ENCODE data around the gene TGFBR1. TPM values are rescaled to one million over a fixed set of nuclear protein-coding genes. Genes with fewer than 3 reads are reported as not detected.

Gene TGFBR1
- total RNA-seq, 1 donor from 2014 or later, result 23.8 TPM

- H3K4me3 ChIP-seq, result no peak overlapping the region
- H3K27ac ChIP-seq, result no peak overlapping the region
- H3K4me1 ChIP-seq, result peaks cover 4% of the 10 kb centered on the region
- intact Hi-C loops (cut with DNase I), result no loop called here
- no peaks in the 10 kb centered on the region for H3K9me3 ChIP-seq
- peaks cover 0 to 13% of the 10 kb centered on the region in 2 donors for H3K36me3 ChIP-seq
- DNase-seq (ENCODE audit: extremely low spot score in 2 of 2), result no peak
- no peaks in the 10 kb centered on the region for H3K27me3 ChIP-seq
- no peak for TF ChIP-seq POLR2AphosphoS5 (IDR thresholded peaks at IDR 0.05; ENCODE audit: insufficient read depth in 1 of 2, low read depth in 1 of 2)
- TF ChIP-seq POLR2A (IDR thresholded peaks at IDR 0.05), result no peak
- TF ChIP-seq CTCF (IDR thresholded peaks at IDR 0.05), result no peak
Measured at GRCh38 chr9:99063522-99063921, 41.4 kb upstream of the TGFBR1 start.

- no peaks in the 10 kb centered on the region for H3K9me3 ChIP-seq
- no peak for DNase-seq (ENCODE audit: extremely low spot score in 2 of 2)
- intact Hi-C loops (cut with DNase I), result no loop called here
- H3K27me3 ChIP-seq, result no peaks in the 10 kb centered on the region
- TF ChIP-seq CTCF (IDR thresholded peaks at IDR 0.05) (no peak), POLR2AphosphoS5 (IDR thresholded peaks at IDR 0.05; ENCODE audit: insufficient read depth in 1 of 2, low read depth in 1 of 2) (no peak), POLR2A (IDR thresholded peaks at IDR 0.05) (no peak)
- H3K4me3 ChIP-seq, result no peak overlapping the region
- H3K4me1 ChIP-seq, result no peaks in the 10 kb centered on the region
- no peak overlapping the region for H3K27ac ChIP-seq
- H3K36me3 ChIP-seq, result peaks cover 0 to 13% of the 10 kb centered on the region in 2 donors
Measured at GRCh38 chr9:99066571-99066970, 38.3 kb upstream of the TGFBR1 start.

GRCh38 chr9:99069075-99069474 is 35.8 kb upstream of the TGFBR1 start:
- TF ChIP-seq CTCF (IDR thresholded peaks at IDR 0.05), result no peak
- TF ChIP-seq POLR2AphosphoS5 (IDR thresholded peaks at IDR 0.05; ENCODE audit: insufficient read depth in 1 of 2, low read depth in 1 of 2), result no peak
- TF ChIP-seq POLR2A (IDR thresholded peaks at IDR 0.05), result no peak
- no peaks in the 10 kb centered on the region for H3K4me1 ChIP-seq
- intact Hi-C loops (cut with DNase I), result no loop called here
- H3K27me3 ChIP-seq, result no peaks in the 10 kb centered on the region
- DNase-seq (ENCODE audit: extremely low spot score in 2 of 2), result no peak
- H3K27ac ChIP-seq, result no peak overlapping the region
- H3K4me3 ChIP-seq, result no peak overlapping the region
- H3K9me3 ChIP-seq, result no peaks in the 10 kb centered on the region
- H3K36me3 ChIP-seq, result no peaks in the 10 kb centered on the region

GRCh38 chr9:99069546-99069945 is 35.4 kb upstream of the TGFBR1 start:
- TF ChIP-seq POLR2AphosphoS5 (IDR thresholded peaks at IDR 0.05; ENCODE audit: insufficient read depth in 1 of 2, low read depth in 1 of 2), result no peak
- TF ChIP-seq POLR2A (IDR thresholded peaks at IDR 0.05), result no peak
- TF ChIP-seq CTCF (IDR thresholded peaks at IDR 0.05), result no peak
- Histone ChIP-seq H3K36me3 (no peaks in the 10 kb centered on the region), H3K4me3 (no peak overlapping the region), H3K27me3 (no peaks in the 10 kb centered on the region), H3K4me1 (no peaks in the 10 kb centered on the region), H3K27ac (no peak overlapping the region), H3K9me3 (no peaks in the 10 kb centered on the region)
- intact Hi-C loops (cut with DNase I), result no loop called here
- DNase-seq (ENCODE audit: extremely low spot score in 2 of 2), result no peak

- no peaks in the 10 kb centered on the region for H3K9me3 ChIP-seq
- DNase-seq (ENCODE audit: extremely low spot score in 2 of 2), result no peak
- no peaks in the 10 kb centered on the region for H3K36me3 ChIP-seq
- TF ChIP-seq POLR2AphosphoS5 (IDR thresholded peaks at IDR 0.05; ENCODE audit: insufficient read depth in 1 of 2, low read depth in 1 of 2) (no peak), POLR2A (IDR thresholded peaks at IDR 0.05) (no peak), CTCF (IDR thresholded peaks at IDR 0.05) (no peak)
- intact Hi-C loops (cut with DNase I), result no loop called here
- no peak overlapping the region for H3K4me3 ChIP-seq
- no peaks in the 10 kb centered on the region for H3K4me1 ChIP-seq
- no peak overlapping the region for H3K27ac ChIP-seq
- H3K27me3 ChIP-seq, result no peaks in the 10 kb centered on the region
Measured at GRCh38 chr9:99070681-99071080, 34.2 kb upstream of the TGFBR1 start.

Data from vagina (tissue), 2 donors.